Activated T-helper 1 cell treated with anti-CD3 and anti-CD28 coated beads, Interleukin-12 subunit alpha, Interleukin-12 subunit beta, Interleukin-2, Interleukin-4 antibody, amounts not matched to agents 30 ng/mL and 10 ng/mL and 1 ng/mL, durations not matched to agents 14 hours and 24 hours and 36 hours (primary cell): ENCODE data around the gene LCN1. TPM values are rescaled to one million over a fixed set of nuclear protein-coding genes. Genes with fewer than 3 reads are reported as not detected.

Source experiments
- DNase-seq: peaks from one replicate; pipeline ENCODE4 v3.0.0; 2021; ENCODE audit warnings: low spot score
- H3K27ac Mint-ChIP-seq: one replicate; pipeline ENCODE4 v1.8.0; 2021; ENCODE audit warnings: mild to moderate bottlenecking, mixed read lengths
- H3K27me3 Mint-ChIP-seq: one replicate; pipeline ENCODE4 v1.8.0; 2022; ENCODE audit warnings: mild to moderate bottlenecking, moderate library complexity, mixed read lengths; ENCODE audit not compliant: insufficient read depth
- H3K36me3 Mint-ChIP-seq: one replicate; pipeline ENCODE4 v1.8.0; 2021; ENCODE audit warnings: low read depth, mixed read lengths
- H3K4me1 Mint-ChIP-seq: one replicate; pipeline ENCODE4 v1.8.0; 2021; ENCODE audit warnings: low read depth, mixed read lengths
- H3K4me3 Mint-ChIP-seq: one replicate; pipeline ENCODE4 v1.8.0; 2021; ENCODE audit warnings: mild to moderate bottlenecking, moderate library complexity, mixed read lengths
- H3K9me3 Mint-ChIP-seq: one replicate; pipeline ENCODE4 v1.8.0; 2021; ENCODE audit warnings: mixed read lengths
- intact Hi-C: fragments of 100-400 bp; cut with micrococcal nuclease; formaldehyde crosslinking; loops from one replicate; pipeline ENCODE4 v1.15.1; 2024
- total RNA-seq: library from RNA; stranded (reverse); gene quantifications from 2 replicates; pipeline ENCODE4 v1.2.3, GENCODE V29; 2022

The LCN1 gene
- total RNA-seq, 1 donor from 2014 or later = not detected

- H3K27me3 Mint-ChIP-seq = no peaks in the 10 kb centered on the region
- no peaks in the 10 kb centered on the region for H3K4me1 Mint-ChIP-seq
- no peak for DNase-seq
- no peaks in the 10 kb centered on the region for H3K9me3 Mint-ChIP-seq
- no peak overlapping the region for H3K27ac Mint-ChIP-seq
- no peak overlapping the region for H3K4me3 Mint-ChIP-seq
- intact Hi-C loops = no loop called here
- no peaks in the 10 kb centered on the region for H3K36me3 Mint-ChIP-seq
These were observed 33.5 kb downstream of the LCN1 start for GRCh38 chr9:135554718-135555117.

- Mint-ChIP-seq H3K9me3 (no peaks in the 10 kb centered on the region), H3K27me3 (no peaks in the 10 kb centered on the region), H3K4me1 (no peaks in the 10 kb centered on the region), H3K36me3 (no peaks in the 10 kb centered on the region), H3K4me3 (no peak overlapping the region), H3K27ac (no peak overlapping the region)
- DNase-seq = no peak
- intact Hi-C loops = no loop called here
These were observed 34.0 kb downstream of the LCN1 start for GRCh38 chr9:135555203-135555602.

GRCh38 chr9:135555910-135556309, 34.7 kb downstream of the LCN1 start:
- no peaks in the 10 kb centered on the region for H3K4me1 Mint-ChIP-seq
- H3K9me3 Mint-ChIP-seq = no peaks in the 10 kb centered on the region
- no peaks in the 10 kb centered on the region for H3K27me3 Mint-ChIP-seq
- H3K27ac Mint-ChIP-seq = no peak overlapping the region
- H3K4me3 Mint-ChIP-seq = no peak overlapping the region
- no peaks in the 10 kb centered on the region for H3K36me3 Mint-ChIP-seq
- intact Hi-C loops = no loop called here
- no peak for DNase-seq

GRCh38 chr9:135559606-135560005, 38.4 kb downstream of the LCN1 start:
- intact Hi-C loops = no loop called here

GRCh38 chr9:135561391-135562234, 40.4 kb downstream of the LCN1 start, which contains the start of gene PAEP:
PAEP (plus strand) TSS chr9:135561756.
- no peaks in the 10 kb centered on the region for H3K27me3 Mint-ChIP-seq
- H3K4me3 Mint-ChIP-seq = no peak within 1 kb of the TSS
- H3K36me3 Mint-ChIP-seq = no peaks in the 10 kb centered on the region
- intact Hi-C loops = no loop called here
- no peaks in the 10 kb centered on the region for H3K9me3 Mint-ChIP-seq
- H3K4me1 Mint-ChIP-seq = no peaks in the 10 kb centered on the region
- DNase-seq = no peak
- no peak within 1 kb of the TSS for H3K27ac Mint-ChIP-seq

More at GRCh38 chr9:135559606-135560005, 38.4 kb downstream of the LCN1 start:
- DNase-seq = no peak
- Mint-ChIP-seq H3K27ac (no peak overlapping the region), H3K4me1 (no peaks in the 10 kb centered on the region), H3K9me3 (no peaks in the 10 kb centered on the region), H3K27me3 (no peaks in the 10 kb centered on the region), H3K4me3 (no peak overlapping the region), H3K36me3 (no peaks in the 10 kb centered on the region)

GRCh38 chr9:135562235-135562745, 41.0 kb downstream of the LCN1 start:
- H3K27ac Mint-ChIP-seq = no peak overlapping the region

GRCh38 chr9:135563039-135563476, 41.8 kb downstream of the LCN1 start:
- Mint-ChIP-seq H3K4me1 (no peaks in the 10 kb centered on the region), H3K36me3 (no peaks in the 10 kb centered on the region), H3K27me3 (no peaks in the 10 kb centered on the region), H3K27ac (no peak overlapping the region), H3K9me3 (no peaks in the 10 kb centered on the region), H3K4me3 (no peak overlapping the region)
- intact Hi-C loops = no loop called here
- DNase-seq = no peak

More at GRCh38 chr9:135562235-135562745, 41.0 kb downstream of the LCN1 start:
- no peaks in the 10 kb centered on the region for H3K9me3 Mint-ChIP-seq
- no peak for DNase-seq
- H3K27me3 Mint-ChIP-seq = no peaks in the 10 kb centered on the region
- no peaks in the 10 kb centered on the region for H3K36me3 Mint-ChIP-seq
- intact Hi-C loops = no loop called here
- H3K4me1 Mint-ChIP-seq = no peaks in the 10 kb centered on the region
- H3K4me3 Mint-ChIP-seq = no peak overlapping the region

GRCh38 chr9:135563858-135564257, 42.6 kb downstream of the LCN1 start:
- Mint-ChIP-seq H3K4me1 (no peaks in the 10 kb centered on the region), H3K9me3 (no peaks in the 10 kb centered on the region), H3K27ac (no peak overlapping the region), H3K36me3 (no peaks in the 10 kb centered on the region), H3K27me3 (no peaks in the 10 kb centered on the region), H3K4me3 (no peak overlapping the region)
- intact Hi-C loops = no loop called here
- DNase-seq = no peak

GRCh38 chr9:135565141-135565628, 43.9 kb downstream of the LCN1 start:
- no peaks in the 10 kb centered on the region for H3K9me3 Mint-ChIP-seq
- no peaks in the 10 kb centered on the region for H3K36me3 Mint-ChIP-seq
- no peak overlapping the region for H3K4me3 Mint-ChIP-seq
- intact Hi-C loops = no loop called here
- H3K4me1 Mint-ChIP-seq = no peaks in the 10 kb centered on the region
- DNase-seq = no peak
- peaks cover 4% of the 10 kb centered on the region for H3K27me3 Mint-ChIP-seq
- no peak overlapping the region for H3K27ac Mint-ChIP-seq

GRCh38 chr9:135565636-135566035, 44.4 kb downstream of the LCN1 start:
- H3K4me3 Mint-ChIP-seq = no peak overlapping the region
- DNase-seq = no peak
- no peaks in the 10 kb centered on the region for H3K9me3 Mint-ChIP-seq
- no peak overlapping the region for H3K27ac Mint-ChIP-seq
- peaks cover 4% of the 10 kb centered on the region for H3K27me3 Mint-ChIP-seq
- intact Hi-C loops = no loop called here
- H3K4me1 Mint-ChIP-seq = no peaks in the 10 kb centered on the region
- H3K36me3 Mint-ChIP-seq = no peaks in the 10 kb centered on the region

DNA sequence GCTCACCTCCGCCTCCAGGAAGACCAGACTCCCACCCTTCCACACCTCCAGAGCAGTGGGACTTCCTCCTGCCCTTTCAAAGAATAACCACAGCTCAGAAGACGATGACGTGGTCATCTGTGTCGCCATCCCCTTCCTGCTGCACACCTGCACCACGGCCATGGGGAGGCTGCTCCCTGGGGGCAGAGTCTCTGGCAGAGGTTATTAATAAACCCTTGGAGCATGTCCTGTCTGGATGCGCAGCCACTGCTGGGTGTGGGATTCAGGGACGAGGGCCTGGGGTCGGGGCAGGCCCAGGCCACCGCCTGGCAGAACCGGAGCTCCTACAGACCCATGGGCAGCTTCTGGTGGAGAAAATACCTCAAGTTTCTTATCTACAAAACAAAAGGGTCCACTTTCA, 45.3 kb downstream of the LCN1 start:
- H3K27me3 Mint-ChIP-seq = peaks cover 4% of the 10 kb centered on the region

DNA sequence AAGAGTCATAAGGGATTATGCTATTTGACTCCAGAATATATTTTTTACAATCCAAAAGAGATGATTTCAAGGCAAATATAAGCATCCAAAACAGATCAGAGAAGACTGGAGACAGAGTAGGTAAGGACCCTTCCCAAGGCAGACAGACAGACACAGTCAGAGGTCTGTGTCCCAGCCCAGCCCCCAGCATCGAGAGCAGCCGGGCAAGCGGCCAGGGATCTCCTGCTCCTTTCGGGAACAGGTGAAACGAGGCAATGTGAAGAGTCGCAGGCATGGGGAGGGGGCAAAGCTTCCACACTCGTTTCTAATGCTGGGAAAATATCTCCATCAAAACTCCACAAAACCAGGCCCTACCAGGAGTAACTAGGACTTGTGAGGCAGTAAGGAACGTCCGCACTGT, 46.1 kb downstream of the LCN1 start:
- no peaks in the 10 kb centered on the region for H3K36me3 Mint-ChIP-seq
- no peaks in the 10 kb centered on the region for H3K9me3 Mint-ChIP-seq
- peaks cover 4% of the 10 kb centered on the region for H3K27me3 Mint-ChIP-seq
- DNase-seq = no peak
- intact Hi-C loops = no loop called here
- no peak overlapping the region for H3K27ac Mint-ChIP-seq
- H3K4me1 Mint-ChIP-seq = no peaks in the 10 kb centered on the region
- no peak overlapping the region for H3K4me3 Mint-ChIP-seq

More for the DNA sequence above, 45.3 kb downstream of the LCN1 start:
- intact Hi-C loops = no loop called here
- Mint-ChIP-seq H3K27ac (no peak overlapping the region), H3K36me3 (no peaks in the 10 kb centered on the region), H3K4me3 (no peak overlapping the region), H3K4me1 (no peaks in the 10 kb centered on the region), H3K9me3 (no peaks in the 10 kb centered on the region)
- DNase-seq = no peak

DNA sequence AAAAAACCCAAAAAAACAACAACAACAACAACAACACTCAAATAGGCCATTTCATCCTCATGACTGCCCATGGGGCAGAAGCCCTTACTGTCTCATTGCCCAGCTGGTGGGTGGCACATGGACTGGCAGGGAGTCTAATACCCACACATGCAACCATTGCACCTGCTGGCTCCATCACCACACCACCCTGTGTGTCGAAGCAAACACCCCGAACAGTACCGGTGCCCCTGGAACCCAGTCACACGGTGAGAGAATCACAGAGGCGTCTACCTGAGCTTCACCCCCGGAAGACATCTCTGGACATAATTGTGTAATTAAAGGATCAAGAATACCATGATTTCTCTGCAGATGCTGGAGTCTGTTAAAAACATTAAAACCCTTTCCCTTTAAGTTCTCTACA, 46.8 kb downstream of the LCN1 start:
- intact Hi-C loops = no loop called here
- H3K4me1 Mint-ChIP-seq = no peaks in the 10 kb centered on the region
- H3K4me3 Mint-ChIP-seq = no peak overlapping the region
- DNase-seq = no peak
- H3K9me3 Mint-ChIP-seq = no peaks in the 10 kb centered on the region
- H3K27ac Mint-ChIP-seq = no peak overlapping the region
- H3K27me3 Mint-ChIP-seq = peaks cover 4% of the 10 kb centered on the region
- H3K36me3 Mint-ChIP-seq = no peaks in the 10 kb centered on the region
